Superior temporal gyrus (tissue), 1 donor: Measurements from ENCODE around the gene GDF10.

Experiments used
- DNase-seq: peaks from one replicate; pipeline ENCODE4 v3.0.0-alpha.2; 2016; ENCODE audit errors: extremely low spot score

GDF10 gene

DNA sequence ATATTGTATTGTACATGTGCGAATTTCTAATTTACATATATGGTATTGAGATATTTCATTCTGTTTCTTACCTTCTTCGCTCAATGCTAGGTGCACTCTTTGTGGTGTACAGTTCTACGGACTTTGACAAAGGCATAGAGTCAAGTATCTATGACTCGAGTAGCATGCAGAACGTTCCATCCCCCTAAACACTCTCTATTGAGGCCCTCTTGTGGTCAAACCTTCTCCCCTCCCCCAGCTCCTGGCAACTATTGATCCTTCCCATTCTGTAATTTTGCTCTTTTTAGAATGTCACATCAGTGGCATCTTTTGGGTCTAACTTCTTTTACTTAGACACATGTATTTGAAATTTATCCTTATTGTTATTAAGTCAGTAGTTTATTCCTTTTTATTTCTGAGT, 30.7 kb upstream of the GDF10 start:
- DNase-seq: no peak

DNA sequence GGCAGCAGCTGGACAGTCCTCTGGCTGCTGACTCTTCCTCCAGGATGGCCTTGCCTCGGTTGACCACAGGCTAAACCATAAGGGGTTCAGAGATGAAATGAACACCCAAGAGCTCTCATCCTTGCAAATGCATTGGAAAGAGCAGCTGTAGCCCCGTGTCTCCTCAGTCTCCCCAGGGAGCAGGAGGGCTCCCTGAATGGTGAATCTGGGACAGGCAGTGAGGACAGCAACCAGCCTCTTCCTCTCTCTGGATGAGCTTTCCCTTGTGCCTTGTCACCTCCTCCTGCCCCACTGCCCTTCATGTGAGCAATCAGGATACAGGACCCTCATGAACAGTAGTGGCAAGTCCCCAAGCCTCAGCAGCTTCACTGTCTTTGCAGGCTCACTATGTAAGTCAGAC, 23.9 kb upstream of the GDF10 start:
- DNase-seq: no peak

DNA sequence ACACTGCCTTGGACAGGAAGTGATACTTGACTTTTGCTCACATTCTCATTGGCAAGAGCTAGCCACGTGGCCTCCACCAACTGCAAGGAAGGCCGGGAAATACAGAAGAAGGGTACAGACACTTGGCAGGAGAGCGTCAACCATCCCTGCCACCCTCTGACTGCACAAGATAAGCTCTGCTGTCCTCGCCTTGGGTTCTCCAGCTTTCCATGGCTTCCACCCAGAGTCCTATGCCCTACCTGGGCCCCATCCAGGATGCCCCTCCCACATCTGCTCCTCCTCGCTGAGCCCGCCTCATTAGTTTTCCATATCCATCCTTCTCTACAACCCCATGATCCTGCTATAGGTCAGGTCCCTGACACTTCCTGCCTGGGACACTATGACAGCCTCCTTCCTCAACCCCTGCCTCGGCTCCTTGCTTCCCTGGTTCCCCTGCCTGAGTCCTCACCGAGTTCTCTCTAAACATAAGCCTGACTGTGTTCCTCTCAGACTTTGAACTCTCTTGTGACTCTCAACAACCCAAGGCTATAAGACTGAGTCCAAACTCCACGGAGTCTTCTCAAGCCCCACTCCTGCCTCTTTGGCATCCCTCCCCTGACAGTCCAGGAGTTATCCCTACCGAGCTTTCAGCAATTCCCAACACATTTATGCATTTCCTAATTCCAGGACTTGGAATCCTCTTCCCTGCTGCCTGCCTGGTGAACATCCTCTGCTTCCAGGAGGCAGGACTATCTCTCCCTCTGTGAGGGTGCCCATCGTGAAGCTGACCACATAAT, 23.2 kb upstream of the GDF10 start:
- no peak for DNase-seq

DNA sequence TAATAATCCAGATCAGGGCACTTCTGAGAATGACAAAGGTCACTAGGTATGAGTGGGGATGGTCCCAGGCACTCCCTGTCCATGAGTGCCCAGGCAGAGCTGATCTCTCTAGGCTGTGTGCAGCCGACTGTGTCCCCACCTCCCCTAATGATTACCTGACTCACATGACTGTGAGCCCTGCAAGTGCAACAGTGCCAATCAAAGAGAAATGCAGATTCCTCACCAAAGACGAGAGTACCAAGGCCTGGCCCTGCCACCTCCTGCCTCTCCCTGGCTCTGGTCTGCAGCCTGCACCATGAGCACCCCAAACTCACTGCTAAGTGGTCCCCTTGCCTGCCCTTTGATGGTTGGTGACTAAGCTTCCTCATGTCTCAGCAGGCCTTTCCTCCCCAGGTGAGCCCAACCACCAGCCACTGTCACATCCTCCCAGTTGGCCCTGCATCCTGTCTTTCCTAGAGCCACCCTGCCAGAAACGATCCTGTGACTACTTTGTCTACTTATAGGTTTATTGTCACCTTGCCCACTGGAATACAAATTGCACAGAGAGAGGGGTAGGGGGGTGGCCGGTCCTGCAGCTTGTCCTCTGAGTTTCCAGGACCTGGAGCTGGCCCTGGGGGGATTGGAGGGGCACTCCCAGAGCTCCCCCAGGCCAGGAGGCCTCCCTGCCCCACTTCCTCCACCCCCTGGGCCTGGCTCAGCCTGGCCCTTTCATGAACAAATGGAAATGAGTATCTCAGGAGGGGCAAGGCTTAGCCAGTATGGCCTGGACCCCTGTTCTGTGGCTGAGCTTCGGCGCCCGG, 22.4 kb upstream of the GDF10 start:
- no peak for DNase-seq

DNA sequence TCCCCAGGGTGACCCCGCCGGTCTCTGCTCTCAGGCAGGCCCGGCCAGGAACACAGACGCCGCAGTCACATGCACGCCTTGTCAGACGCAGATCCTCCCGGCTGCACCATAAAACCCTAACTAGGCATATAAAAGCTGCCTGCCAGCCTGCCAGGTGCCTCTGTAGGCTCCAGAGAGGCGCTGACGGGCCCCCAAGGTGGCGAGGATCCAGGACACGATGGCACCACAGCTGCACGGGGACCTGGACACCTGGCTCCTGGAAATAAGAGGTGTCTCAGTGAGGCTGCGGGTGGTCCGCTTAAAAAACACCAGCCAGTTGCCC, 21.9 kb upstream of the GDF10 start:
- no peak for DNase-seq

DNA sequence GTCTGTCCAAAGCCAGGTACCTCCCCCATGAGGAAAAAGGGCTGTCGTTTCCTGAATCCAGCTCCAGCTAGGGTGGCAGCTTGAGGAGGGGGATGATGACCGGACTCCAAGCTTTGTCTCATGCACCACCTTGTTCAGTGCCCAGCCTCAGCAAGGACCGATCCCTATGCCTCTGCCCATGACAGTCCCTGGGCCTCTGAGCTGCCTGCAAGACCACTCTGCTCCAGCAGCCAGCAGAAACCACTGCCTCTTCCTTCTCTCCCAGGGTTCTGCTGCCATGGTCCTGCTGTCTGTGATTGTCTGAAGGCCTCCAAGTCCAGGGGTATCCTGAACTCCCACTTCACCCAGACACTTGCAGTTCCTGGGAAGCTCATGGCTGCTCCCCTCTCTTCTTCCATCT, 21.3 kb upstream of the GDF10 start:
- DNase-seq: no peak

DNA sequence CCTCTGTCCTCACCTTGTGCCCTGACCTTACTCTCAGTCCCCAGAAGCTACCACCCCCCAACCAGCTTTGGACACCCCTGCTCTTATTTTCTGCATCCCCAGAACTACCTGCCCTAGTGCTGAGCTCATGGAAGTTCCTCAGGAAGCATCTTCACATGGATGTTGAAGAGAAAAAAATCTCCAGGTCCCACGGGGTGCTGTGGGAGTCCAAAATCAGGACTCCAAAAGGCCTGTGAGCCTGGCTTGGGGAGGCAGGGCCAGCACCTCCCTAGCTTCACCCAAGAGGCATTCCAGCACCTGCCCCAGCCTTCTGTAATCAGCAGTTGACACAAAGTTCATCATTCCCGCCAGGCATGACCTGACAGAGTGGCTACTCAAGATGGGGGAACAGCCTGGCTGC, 20.7 kb upstream of the GDF10 start:
- DNase-seq: no peak

DNA sequence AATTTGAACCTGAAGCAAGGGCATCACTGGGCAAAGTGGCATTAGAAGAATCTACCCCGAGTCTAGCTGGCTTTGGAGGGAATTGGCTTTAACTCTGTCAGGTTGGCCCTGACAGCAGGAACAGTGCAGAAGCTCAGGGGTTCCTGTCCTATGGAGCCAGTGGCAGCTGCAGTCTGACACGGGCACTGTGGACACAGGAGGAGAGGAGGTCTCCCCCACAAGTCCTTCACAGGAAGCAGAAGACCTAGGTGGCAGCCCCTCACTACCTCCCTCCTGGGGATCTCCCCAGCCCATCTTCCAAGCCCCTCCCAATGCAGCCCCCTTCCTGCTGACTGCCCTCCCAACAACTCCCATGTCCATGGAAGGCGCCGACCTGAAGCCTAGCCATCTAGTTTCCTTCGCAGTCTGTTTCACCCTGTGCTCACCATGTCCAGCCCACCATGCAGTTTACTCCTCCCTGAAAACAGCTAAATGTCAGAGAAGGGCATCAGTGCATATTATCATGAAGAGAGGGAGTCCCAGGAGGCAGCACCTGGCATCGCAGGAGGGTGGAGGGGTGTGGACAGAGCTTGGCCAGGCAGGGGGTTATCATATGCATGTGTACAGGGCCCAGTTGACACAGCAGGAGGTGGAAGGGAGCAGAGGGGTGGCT, 17.9 kb upstream of the GDF10 start:
- no peak for DNase-seq

DNA sequence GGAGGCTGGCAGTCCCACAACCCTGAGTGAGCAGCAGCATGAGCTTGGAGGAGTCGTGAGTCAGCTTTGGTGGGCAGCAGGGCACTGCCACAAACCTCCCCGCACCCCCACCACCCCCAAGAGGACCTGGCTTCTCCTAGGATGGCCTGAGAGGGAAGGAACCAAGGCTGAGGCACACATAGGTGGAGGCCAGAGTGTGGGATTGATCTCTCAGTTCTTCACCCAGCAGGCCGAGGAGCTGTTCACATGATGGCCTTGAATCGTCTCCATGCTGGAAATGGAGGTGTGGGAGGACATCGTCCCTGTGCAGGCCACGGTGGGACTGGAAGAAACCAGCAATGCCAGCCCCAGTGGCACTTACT, 17.4 kb upstream of the GDF10 start:
- no peak for DNase-seq

DNA sequence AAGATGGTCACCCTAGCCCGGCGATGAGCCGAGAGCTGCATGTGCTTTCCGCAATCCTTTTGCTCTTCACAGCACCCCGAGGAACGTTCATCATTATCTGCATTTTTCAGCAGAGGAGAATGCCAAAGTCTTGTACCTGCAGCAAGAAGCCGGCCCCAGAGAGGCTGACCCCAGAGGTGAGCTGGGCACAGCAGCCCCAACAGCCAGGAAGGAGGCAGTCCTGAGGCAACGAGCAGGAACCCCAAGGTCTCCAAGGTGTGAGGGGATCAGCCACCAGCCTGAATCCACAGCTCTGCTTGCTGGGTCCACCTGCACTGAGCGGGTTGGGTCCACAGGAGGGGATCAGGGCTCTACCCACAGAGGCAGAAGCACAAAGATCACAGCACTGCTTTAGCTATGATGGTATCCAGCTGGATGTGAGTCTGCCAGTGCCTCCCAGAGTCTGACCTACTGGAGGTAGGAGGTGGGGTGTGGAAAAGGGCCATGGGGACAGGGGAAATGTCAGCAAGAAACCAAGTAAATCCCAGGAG, 16.8 kb upstream of the GDF10 start:
- no peak for DNase-seq

DNA sequence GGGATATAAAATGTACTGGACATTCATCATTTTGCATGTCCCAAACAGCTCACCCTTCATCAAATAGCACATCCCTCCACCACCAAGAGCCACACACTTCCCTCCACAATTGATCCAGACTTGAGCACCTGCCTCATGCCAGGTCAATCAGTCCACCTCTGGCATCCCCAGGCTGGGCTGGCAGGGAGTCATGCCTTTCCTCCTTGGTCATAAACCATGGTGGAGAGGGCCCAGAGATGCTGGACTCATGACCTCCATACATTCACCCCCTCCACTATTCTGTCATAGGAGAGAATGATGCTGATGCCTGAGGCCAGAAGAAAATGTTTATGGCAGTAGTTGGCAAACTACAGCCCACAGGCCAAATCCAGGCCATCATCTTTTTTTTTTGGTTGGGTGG, 16.1 kb upstream of the GDF10 start:
- no peak for DNase-seq

DNA sequence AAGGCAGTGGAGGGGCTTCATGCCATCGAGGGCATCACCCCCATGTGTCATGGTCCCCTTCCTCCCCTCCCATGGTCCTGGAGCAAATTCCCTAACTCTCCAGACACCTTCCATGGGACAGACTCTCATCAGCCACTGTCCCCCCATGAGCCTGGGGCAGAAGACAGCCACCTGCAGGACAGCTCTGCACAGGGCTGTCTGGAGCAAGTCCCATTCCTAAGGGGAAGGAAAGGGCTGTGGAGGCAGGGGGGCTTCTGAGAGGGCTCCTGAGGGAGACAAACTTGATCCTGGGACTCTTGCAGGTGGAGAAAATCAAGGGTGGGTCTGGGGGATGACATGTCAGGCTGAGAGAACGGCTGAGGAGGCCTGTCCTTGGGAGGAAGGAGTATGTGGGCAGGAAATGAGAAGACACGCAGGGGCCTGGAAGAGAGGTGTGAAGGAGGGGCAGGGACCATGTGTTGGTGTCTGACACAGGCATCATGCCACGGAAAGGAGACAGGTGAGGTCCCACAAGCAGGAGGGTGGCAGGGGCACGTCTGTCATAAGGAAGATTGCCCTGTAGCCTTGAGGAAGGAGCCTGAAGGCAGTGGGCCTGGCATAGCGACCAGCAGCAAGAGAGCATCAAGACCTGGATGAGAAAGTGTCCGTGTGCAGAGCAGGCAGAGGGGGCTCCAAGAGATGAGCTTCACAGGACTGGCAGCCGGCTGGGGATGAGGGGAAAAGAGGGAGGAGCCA, 14.4 kb upstream of the GDF10 start:
- DNase-seq: no peak

DNA sequence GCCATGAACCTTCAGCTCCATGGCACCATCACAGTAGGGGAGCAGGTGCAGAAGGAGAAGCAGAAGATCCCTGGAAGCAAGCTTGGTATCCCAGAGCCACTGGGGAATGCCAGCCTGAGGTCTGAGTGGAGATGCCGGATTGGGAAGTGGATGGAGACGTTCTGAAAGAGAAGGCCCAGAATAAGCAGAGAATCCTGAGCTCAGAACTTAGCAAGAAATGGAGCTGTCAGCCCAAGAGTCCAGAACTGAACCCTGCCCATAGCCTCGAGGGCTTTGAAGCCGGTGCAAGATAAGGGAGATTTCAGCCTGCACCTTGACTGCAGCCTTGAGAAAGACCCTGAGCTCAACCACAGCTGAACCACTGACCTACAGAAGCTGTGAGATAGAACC, 13.9 kb upstream of the GDF10 start:
- DNase-seq: no peak

DNA sequence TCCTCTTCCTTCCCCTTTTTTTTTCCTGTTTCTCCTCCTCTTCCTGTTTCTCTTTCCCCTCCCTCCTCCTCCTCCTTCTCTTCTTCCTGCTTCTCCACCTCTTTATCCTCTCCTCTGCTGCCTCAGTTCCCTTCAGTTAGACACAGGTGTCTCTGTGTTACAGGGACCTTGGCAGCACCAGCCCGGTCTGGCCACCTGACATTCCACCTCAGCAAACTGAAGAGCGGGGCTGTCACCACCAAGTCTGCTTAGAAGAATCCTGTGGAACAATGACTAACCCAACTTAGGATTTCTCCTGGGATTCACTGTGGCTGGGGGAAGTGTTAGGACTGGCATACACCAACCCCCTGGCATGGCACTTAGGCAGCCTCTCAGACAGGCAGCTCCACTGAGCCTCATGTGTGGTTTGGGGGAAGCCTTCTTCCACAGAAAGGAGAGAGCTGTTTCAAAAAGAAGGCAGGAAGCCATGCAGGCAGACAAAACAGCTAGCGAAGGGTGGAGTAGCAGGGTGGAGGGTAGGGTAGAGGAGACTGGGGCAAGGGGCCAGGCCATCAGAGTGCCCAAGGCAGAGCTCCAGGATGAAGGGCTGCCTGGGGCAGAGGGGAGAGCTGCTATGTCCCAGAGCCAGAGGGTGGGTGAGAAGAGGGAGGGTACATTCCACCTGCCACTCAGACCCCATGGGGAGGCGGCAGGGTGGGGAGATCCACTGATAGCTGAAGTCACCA, 13.2 kb upstream of the GDF10 start:
- DNase-seq: no peak

DNA sequence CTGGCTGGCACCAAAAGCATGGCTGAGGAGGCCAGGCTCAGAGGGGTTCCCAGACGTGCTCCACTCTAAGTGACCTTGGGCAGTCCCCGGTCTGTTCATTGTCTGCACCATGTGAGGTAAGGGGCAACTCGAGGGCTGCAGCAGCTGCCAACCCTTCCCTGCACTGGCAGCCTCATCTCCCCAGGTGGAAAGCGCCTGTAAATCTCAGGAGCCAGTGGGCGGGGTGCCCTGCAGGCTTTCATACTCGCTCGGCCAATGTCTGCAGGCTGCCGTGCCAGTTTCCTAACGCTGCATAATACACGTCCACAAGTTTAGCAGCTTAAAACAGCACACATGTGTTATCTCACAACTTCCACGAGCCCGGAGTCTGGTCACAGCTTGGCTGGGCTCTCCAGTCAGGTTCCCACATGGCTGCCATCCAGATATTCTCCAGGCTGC, 12.6 kb upstream of the GDF10 start:
- no peak for DNase-seq

DNA sequence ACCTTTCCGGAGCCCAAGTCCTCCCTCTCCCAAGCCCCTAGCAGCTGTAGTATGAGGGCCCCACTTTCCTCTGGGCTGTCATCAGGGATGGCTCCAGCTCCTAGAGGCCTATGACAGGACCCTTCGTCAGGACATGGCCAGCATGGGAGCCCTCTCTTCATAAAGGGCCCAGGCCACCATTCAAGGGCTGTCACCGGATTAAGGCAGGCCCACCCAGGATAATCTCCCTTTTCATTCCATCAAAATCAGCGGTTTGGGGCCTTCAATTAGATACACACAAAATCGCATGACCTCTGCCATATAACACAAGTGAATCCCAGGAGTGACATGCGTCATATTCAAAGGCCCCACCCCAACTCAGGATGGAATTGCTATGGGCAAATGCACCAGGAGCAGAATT, 12.2 kb upstream of the GDF10 start:
- no peak for DNase-seq

DNA sequence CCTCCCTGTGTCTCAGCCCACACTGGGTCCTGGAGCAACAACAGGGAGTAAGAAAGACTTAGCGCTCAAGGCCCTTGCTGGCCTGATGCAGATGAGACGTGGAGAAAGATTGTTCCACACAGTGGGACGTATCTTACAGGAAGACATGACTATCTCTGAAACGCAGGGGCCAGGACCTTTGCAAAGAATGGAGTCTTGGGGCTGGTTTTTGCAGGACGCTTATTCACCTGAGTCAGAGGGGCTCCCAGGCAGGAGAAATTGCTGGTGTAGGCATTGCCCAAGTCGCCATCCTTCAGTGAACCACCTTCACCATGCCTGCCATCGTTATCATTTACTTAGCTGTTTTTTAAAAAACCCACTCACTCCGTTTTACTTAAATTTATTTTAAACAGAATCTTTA, 11.8 kb upstream of the GDF10 start:
- no peak for DNase-seq

DNA sequence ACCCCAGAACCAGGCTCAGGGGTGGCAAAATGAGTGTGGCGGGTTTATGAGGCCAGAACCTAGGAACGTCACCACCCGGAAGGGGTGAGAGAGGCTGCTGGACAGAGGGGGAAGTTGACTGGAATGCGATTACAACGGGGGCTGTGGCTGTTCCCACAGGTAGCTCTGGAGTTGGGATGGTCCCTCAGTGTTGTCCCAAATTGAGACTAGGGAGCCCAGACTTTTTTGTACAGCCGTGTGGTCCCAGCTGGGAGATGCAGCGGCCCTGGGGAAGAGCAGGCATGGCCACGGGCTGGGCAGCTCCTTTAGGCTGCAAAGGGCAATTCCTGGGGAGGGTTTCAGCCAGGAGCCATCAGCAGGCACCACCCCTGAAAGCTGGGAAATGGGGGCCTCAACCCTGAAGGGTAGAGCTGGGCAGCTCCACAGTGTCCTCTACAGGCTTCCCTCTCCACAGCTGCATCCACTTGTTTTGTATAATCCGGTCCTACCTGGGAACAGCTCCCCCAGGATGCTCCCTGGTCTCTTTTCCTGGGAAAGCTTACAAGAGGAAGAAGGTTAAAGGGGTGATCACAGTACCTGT, 11.0 kb upstream of the GDF10 start:
- DNase-seq: no peak

DNA sequence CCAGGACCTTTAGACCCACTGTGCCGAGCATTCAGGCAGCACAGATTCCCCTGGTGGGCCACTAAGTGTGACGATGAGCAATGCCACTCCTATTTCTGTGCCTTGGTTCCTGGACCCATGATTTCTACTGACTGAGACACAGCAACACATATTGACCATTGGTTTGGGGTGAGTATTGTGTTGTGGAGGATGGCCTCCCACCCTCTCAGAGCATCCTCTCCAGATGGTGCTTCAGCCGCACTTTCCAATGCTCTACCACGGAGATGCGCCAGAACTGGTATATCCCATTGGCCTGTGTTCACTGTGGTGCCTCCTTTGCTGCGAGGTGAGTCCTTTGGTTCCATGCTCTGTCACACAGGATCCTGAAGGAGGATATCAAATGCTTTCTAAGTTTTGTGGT, 10.1 kb upstream of the GDF10 start:
- no peak for DNase-seq

DNA sequence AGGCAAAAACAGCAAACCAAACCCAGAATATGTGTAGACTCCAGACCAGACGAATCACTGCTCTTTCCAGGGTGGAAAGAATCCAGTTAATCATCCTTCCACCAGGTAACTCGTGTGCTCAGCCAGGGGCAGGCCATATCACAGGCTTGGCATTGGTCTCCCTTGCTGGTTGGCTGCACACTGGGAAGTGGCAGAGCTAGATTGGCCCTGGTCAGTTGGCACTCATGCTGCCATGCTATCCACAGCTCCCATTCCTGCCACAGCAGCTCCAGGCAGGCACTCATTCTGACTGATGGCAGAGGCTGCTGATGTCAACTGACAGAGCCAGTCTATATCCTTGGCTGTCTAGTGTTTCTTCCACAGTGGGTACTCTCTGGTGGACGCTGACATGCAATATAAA, 9.7 kb upstream of the GDF10 start:
- no peak for DNase-seq

DNA sequence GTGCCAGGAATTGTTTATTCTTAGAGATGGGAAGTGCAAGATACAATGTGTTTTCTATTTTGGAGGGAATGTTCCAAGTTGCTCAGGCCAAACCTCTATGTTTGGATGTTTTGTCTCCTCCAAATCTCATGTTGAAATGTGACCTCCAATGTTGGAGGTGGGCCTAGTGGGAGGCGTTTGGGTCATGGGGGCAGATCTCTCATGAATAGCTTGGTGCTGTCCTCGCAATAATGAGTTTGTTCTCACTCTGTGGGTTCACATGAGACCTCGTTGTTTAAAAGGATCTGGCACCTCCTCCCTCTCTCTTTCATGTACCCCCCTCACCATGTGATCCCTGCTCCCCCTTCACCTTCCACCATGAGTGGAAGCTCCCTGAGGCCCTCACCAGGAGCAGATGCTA, 8.3 kb upstream of the GDF10 start:
- DNase-seq: no peak
